Measurements from ENCODE around the gene MGAT4A.
"Not testable (repeated sequence)": the region's sequence is repeated elsewhere in the genome, so short reads cannot be mapped to it uniquely, and the experiment has no call there.

MGAT4A gene

DNA sequence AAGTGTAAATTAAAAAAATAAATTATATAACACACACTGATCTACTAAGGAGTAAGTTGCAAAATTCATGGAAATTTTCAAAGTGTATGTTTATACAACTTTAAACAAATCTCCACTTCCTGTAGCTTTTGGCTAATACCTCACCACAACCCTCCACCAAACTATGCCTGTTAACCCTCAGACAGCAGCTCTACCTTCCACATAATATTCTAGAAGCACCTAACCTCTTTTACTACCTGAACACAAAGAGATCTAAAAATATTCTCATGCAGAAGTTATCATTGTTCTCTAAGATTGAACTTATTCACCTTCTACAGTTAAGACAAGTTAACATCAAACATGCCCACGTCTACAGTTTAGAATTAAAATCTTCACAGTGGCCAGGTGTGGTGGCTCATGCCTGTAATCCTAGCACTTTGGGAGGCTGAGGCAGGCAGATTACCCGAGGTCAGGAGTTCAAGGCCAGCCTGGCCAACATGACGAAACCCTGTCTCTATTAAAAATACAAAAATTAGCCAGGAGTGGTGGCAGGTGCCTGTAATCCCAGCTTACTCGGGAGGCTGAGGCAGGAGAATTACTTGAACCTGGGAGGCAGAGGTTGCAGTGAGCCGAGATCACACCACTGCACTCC is 2.7 kb downstream of the MGAT4A start:
- not testable (repeated sequence) for DNase-seq

DNA sequence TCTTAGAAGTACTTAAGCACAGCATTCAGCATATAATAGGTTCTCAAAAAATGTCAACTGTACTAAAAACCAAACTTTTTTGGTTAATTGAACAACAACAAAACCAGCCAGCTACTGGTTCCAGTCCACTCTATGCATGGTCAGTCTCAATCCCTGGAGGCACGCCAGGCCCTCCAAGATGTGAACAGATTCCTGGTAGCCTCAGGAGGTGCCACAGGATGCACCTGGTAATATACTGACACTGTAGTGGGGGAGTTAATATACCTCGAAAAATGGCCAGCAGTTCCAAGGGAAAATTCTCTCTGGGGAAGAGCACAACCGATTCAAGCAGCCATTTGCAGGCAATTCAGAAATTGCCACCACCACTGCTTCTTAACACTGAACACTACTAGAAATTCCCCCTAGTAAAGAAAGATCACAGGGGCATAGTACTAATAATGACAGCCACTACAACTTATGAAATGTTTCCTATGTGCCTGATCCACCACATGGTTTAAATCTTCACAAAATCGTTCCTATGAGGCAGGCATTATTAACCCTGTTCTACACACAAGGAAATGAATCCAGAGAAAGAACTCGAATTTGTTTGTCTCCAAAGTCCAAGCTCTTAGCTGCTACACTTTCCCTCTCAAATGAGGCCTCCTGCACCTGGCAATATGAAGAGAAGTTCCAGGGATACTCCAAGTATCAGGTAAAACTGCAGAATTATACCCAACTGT is 3.4 kb downstream of the MGAT4A start:
- peak; percentile 26 for DNase-seq

DNA sequence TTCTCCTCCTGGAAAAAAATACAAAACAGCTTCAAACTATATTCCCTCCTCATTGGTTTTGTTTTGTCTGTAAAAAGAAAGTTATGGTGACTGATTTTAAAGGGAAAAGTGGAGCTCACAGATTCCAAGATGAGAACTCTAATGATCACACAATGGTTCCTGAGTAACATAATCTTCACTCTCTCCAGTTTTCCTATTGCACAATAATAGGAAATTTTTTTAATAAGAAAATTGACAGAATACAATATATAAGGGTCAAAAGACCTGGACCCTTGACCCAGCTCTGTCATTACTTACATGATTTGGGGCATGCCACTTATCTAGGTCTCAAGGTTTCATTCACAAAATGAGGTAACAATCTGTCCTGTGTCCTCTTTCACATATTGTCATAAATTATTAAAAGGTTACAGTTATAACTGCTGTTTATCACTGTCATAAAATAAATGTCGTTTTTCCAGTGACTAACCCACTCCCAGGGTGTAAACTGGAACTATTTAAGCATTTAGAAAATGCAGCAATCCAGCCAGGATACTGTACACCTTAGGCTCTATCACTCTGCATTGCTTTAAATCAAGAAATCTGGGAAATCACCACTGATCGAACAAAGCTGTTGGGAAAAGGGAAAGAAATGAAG is 4.1 kb downstream of the MGAT4A start:
- no peak for DNase-seq

DNA sequence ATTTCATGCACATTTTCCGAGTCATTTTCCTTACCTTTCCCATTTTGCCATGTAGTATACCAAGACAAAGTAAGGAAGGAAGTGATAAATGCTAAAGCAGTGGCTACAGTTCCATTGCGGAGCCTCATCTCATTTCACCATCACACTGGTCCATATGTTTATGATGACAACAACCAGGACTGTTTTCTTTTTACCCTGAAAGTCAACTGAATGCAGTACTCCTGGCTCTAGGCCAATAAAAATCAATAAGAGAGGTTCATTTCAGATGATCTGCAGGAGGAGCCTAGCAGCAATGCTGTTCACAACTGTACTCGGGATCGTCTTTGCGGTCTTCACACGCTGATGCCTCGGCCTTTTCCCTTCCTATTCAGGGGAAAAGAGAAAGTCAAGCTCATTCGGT is 4.7 kb downstream of the MGAT4A start:
- DNase-seq = no peak

DNA sequence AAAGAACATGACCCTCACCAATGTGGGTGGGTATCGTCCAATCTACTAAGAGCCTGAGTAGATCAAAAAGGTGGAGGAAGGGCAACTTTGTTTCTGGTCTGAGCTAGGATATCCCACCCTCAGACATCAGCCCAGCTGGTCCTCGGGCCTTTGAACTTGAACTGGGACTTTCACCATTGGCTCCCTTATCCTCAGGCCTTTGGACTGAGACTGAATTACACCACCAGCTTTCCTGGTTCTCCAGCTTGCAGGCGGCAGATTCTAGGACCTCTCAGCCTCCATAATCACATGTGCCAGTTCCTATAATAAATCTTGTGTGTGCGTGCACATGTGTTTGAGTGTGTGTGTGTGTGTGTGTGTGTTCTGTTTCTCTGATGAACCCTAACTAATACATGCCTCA is 10.6 kb downstream of the MGAT4A start:
- DNase-seq = no peak

DNA sequence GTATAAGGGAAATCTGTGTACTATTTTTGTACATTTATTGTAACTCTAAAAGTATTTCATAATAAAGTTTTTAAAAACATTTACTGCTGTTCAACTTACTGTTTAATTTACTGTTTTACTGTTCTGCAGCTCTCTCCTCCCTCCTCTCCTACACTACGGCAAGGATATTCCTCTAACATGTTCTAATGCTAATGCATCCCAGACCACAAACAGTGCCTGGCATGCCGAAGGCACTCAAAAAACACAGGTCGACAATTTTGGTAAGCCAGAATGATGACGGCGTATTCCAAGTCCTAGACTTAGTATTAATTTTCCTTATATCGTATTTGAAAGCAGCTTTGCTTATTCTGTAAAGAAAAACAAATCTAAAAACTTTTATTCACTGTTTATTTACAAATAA is 13.3 kb downstream of the MGAT4A start:
- DNase-seq = no peak

DNA sequence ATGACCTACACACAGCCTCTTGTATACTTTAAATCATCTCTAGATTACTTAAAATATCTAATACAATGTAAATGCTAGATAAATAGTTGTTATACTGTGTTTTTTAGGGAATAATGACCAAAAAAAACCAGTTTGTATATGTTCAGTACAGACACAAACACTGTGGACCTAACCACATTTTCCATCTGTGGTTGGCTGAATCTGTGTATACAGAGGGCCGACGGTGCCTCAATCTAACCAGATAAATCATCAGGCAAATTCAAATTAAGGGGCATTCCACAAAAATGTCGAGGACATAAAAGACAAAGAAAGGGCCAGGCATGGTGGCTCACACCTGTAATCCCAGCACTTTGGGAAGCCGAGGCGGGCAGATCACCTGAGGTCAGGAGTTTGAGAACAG is 14.1 kb downstream of the MGAT4A start:
- DNase-seq = no peak

DNA sequence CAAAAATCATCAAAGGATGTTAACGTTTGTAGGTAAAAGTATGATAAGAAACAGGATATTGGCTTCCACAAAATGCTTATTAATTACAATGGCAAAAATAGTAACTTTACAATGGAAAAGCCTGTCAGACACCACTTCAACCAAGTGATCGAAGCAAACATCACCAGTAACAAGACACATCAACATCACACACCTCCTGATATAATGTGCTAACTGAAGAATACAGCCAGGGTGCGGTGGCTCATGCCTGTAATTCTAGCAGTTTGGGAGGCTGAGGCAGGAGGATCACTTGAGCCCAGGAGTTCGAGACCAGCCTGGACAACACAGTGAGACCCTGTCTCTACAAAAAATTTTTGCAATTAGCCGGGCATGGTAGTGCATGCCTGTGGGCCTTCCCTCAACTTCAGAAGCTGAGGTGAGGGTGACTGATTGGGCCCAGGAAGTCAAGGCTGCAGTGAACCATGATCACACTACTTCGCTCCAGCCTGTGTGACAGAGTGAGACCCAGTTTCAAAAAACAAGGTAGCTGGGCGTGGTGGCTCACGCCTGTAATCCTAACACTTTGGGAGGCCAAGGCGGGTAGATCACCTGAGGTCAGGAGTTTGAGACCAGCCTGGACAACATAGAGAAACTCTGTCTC is 15.0 kb downstream of the MGAT4A start:
- DNase-seq = no peak

DNA sequence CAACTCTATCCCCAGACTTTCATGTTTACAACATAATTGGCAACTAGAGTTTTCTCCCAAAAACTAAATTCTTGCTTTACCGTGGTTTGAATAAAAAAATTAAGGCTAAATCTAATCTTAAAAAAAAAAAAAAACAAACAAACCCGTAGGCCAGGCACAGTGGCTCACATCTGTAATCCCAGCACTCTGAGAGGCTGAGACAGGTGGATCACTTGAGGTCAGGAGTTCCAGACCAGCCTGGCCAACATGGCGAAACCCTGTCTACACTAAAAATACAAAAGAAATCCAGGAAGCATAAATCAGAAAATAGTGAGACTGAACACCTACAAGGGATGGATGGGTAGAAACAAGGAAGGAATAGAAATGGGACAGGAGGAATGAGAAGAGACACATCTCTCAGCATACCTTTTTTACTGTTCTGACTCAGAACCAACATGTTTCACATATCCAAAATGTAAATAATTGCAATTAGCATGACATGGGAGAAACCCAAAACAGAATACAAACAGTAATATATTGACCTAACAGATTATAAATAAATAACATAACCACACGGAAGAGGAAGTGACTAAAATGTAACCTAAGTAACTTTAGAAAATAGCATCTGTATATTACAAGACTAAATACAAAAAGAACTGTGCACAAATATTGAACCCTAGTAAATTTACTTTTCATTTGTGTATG is 17.5 kb downstream of the MGAT4A start:
- no peak for DNase-seq

DNA sequence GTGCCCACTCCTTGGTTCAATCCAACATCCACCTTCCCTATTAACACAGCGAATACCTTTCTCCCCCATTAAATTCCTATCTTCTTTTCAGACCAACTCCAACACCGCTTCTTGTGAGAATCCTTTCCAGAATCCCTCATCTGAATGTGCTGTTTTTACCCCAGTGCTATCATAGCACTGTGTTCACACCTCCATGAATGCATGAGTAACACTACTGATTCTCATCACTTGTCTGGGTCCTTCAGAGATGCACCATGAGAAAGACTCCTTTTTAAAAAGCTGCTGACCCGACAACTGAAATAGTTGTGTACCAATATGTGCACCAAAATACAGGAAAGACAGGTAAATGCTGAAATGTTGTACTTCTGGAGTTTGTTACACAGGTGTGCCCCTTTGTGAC is 18.8 kb downstream of the MGAT4A start:
- DNase-seq = no peak

DNA sequence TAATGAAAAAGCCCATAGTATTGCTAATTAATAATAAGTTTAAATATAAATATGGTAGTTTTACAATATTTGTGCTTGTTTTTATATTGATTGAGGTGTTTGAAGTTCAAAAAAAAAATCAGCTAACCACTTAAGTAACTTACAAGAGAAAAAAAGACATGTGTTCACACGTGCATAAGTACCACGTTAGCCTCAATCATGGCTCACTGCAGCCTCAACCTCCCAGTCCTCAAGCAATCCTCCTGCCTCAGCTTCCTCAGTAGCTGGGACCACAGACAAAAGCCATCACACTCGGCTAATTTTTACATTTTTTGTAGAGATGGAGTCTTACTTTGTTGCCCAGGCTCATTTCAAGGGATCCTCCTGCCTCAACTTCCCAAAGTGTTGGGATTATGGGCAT is 19.4 kb downstream of the MGAT4A start:
- no peak for DNase-seq

DNA sequence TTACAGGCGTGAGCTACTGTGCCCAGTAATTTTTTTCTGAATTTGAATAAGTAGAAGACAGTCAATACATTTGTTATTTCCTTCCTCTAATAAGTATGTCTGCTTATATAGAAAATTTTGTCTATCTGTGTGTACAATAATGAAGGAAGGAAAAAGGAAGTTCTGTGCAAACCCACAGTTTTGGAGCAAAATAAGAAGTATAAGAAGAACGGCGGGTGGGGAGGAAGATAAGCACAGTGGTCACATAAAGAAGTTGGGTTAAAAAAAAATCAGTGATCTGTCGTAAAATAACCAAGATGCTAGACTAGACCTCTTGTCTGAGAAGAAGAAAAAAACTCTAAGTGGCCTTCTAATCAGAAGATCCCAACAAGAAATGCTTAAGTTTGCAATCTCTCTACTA is 20.2 kb downstream of the MGAT4A start:
- DNase-seq = no peak

DNA sequence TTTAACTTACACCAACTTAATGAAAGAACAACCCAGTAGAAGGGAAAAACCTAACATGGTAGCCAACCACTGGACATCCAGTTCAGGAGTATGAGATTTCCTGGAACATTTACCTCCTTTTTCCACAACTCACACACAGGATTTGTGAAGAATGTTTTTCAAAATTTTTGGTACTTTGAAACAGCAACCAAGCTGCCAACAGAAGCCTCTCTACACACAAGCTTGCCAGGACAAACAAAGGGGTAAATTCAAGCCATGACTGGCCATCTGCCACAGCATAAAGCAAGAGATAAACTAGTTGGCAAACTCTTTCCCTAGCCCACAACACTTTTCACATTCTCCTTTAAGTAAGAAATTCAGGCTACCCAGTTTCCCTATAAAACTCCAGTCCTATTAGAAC is 21.4 kb downstream of the MGAT4A start:
- peak; percentile 51 for DNase-seq

DNA sequence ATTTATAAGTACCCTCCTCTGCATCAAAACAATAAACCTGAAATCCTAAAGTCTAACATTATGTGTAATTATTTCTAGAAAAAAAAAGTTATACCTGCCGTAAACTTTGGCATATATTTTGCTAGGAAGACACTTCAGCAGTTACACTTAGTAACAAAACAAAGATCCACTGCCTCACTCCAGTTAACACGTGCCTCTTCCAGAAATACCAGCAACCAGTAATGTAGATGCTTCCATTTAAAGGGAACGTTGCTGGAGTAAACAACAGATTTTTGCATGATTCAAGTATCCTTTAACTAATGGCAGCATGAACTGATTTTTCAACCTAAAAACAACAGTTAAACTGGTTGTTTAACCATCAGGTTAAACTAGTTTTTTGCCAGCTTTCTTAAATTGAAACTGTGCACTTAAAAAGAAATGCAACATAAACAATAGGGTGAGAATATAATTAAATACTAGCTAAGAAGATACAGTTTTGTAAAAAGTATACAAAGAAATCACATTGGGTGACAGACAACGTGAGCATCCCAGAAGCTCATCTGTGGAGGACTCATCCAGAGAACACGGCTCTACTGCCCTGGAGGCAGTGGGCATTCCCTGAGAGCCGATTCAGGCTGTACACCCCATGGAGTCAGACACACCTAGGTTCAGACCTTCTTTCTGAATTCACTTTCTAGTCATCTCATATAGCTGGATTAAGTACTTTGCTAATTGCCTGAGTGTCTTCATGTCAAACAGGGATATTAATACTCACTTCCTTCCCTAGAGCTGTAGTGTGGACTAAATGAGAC is 22.3 kb downstream of the MGAT4A start:
- no peak for DNase-seq

DNA sequence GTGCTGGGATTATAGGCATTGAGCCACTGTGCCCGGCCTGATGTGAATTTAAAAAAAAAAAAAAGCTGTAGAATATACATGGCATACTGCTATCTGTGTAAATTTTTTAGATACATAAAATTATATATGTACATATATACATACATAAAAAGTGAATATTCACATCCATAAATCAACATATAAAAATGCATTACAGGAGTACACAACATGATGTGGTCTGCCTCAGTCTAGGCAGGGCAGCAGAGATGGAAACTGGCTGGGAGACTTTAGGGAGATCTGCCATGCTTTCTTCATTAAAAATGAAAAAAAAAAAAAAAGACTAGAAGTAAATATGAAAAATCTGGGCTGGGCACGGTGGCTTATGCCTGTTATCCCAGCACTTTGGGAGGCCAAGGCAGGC is 24.3 kb downstream of the MGAT4A start:
- DNase-seq = no peak

DNA sequence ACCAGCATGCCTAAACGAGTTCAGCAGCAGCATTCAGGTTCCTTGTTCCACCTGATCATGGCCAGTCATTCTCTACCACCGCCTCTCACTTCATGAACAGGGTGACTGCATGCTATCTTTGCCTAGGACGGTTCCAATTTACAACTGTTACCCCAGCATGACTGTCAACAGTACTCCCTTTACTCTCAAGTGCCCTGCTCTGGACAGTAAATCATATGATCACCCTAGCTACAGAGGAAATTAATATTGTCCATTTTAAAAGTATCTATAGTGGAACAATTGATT is 25.7 kb downstream of the MGAT4A start:
- DNase-seq = no peak

DNA sequence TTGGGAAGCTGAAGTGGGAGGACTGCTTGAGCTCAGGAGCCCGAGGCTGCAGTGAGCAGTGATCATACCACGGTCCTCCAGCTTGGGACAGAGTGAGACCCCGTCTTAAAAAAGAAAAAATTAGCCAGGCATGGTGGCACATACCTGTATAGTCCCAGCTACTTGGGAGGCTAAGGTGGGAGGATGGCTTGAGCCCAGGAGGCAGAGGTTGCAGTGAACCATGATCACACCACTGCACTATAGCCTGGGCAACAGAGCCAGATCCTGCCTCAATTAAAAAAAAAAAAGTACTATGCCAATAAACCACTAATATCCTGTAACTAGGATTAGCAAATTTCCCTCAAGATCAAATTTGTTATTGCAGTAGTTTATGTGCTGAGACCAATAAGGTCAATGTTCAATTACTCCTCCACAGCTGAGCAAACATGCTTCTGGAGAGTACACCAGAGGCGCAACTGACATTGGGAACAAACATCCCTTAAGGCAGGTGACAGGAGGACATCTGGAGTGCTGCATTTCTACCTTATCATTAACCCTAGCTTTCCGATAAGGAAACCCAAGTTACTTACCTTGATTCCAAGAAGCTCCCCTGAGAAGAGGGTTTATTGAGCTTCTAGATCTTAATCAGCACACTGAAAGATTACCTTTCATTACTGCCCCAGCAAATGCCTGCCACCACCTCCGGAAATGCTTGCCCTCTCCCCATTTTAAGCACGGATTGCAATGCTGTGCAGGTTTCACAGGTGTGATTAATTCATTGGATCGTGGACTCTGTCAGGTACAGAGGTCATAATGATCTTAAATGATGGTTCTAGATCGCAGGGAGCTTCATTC is 26.2 kb downstream of the MGAT4A start:
- no peak for DNase-seq

DNA sequence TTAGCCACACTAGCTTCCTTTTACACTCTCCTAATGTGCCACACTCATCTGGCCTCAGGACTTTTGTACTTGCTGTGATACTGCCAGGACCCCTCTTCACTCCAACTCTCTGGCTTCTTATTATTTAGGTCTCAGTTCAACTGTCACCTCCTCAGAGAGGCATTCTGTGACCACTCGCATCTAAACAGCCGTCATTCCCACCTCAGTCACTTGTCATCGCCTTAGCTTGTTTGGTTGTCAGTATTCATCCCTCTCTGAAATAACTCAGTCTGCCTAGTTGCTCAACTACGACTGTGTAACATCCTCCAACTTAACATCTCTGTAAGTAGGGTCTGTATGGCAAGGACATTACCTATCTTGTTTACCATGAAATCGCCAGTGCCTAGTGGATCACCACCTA is 27.2 kb downstream of the MGAT4A start:
- DNase-seq = no peak

DNA sequence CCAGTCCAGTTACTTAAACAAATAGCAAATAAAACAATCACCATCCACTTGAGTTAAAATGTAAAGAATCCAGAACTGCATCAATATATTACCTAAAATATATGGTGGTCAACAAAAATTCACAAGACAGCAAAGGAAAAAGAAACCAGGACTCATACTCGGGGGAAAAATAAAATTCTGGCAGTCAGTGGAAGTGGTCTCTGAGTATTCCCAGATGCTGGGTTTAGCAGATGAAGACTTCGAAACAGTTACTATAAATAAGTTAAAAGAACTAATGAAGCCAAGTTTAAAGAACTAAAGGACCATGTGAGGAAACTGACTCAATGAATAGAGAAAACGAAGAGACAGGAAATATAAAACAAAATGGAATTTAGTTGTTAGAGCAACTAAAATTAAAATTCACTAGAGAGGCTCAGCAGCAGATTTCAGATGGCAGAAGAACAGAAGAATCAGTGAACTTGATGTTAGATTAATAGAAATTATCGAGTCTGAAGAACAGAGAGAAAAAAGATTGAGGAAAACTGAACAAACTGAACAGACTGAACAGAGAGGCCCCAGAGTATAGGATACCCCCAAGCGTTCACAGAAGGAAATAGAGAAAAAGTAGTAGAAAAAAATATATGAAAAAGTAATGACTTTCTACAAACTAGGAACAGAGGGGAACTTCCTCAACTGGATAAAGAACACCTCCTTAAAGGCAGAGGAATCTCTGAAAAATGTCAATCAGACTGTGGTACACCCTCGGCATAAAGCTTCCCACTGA is 27.9 kb downstream of the MGAT4A start:
- no peak for DNase-seq

DNA sequence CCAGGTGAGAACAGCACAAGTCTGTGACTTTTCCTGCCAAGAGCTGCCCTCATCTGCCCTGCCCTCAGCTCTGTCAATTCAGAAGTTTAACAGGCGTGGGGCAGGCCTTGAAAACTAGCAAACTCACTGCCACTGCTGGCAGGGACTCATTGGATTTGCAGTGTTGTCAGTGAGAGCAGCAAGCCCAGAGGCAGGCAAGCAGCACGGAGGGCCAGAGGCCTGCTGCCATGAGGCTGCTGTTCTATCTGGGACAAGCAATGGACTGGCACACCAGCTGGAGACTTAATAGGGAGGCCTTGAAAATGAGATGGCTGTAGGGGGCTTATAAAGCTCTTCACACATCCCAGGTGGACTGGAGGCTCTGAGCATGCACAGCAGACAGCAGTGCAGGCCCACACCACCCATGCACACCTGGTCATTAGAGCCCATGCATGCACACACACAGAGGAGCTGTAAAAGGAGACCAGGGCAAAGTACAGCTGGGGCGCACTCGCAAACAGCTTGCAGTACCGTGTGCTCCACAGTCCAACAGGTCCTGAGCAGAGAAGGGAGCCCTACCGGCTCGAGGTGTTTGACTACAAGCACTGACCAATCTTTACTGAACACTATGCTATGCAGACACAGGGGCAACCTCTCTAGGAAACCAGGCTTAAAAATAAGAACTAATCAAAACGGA is 28.7 kb downstream of the MGAT4A start:
- DNase-seq = peak; percentile 34
